ENCODE data around the gene ASAP3. TPM values are rescaled to one million over a fixed set of nuclear protein-coding genes. Genes with fewer than 3 reads are reported as not detected.

The ASAP3 gene
- total and polyA plus RNA-seq, 2 of the 4 experiments (the other 2 are of a cell fraction) = 18.6 to 18.8 TPM

GRCh38 chr1:23466423-23466989 lies 17.5 kb downstream of the ASAP3 start:
- ChIA-PET CTCF (no interaction called here), POLR2A (ENCODE audit: unreplicated experiment) (no interaction called here)
- Histone ChIP-seq H3K23ac (ENCODE audit: low read depth, low read length) (no peak overlapping the region), H2AK5ac (ENCODE audit: low read depth, low read length) (no peak overlapping the region), H3K9me3 (ENCODE audit: control insufficient read depth, insufficient read depth, low read length) (no peaks in the 10 kb centered on the region), H3K14ac (replicated peaks; ENCODE audit: low read depth, low read length) (no peak overlapping the region), H3K4me1 (ENCODE audit: control insufficient read depth, insufficient read depth, low read length) (peaks cover 9% of the 10 kb centered on the region; the same call in 1 of the 2 replicates), H3K18ac (ENCODE audit: low read depth, low read length) (no peak overlapping the region), H4K5ac (ENCODE audit: low read depth, low read length) (no peak overlapping the region), H2BK120ac (ENCODE audit: low read depth, low read length) (no peak overlapping the region), H2BK20ac (ENCODE audit: low read depth, low read length) (no peak overlapping the region), H3K4me3 (ENCODE audit: insufficient read depth, low read depth, low read length) (no peak overlapping the region), H2AK9ac (replicated peaks; ENCODE audit: low read depth, low read length, poor library complexity) (no peak overlapping the region), H3K9me1 (ENCODE audit: insufficient read depth, low read length) (peaks cover 11% of the 10 kb centered on the region), H3K36me3 (ENCODE audit: control insufficient read depth, insufficient read depth, low read length) (no peaks in the 10 kb centered on the region; the same call in 1 of the 2 replicates), H4K91ac (ENCODE audit: insufficient read depth, low read depth, low read length) (no peak overlapping the region), H3K9ac (ENCODE audit: low read depth, low read length) (no peak overlapping the region), H4K20me1 (ENCODE audit: insufficient read depth, low read length) (peaks cover 32% of the 10 kb centered on the region; the same call in 1 of the 2 replicates), H4K8ac (ENCODE audit: low read depth in 2 of 2, low read length in 2 of 2) (no peak overlapping the region), H2AFZ (replicated peaks; ENCODE audit: low read length, poor library complexity) (no peak overlapping the region), H3K4ac (ENCODE audit: low read depth, low read length) (no peak overlapping the region), H2BK15ac (ENCODE audit: low read depth, low read length) (no peak overlapping the region), H3K56ac (ENCODE audit: extremely low read depth, insufficient read depth, low read length) (no peak overlapping the region), H2BK5ac (ENCODE audit: low read depth, low read length, poor library complexity, severe bottlenecking) (no peak overlapping the region), H3K27ac (ENCODE audit: insufficient read depth, low read length) (no peak overlapping the region), H3K79me1 (ENCODE audit: low read depth in 1 of 2, low read length in 2 of 2) (peaks cover 0 to 53% of the 10 kb centered on the region in 2 experiments), H3K27me3 (ENCODE audit: control insufficient read depth, insufficient read depth, low read length) (no peaks in the 10 kb centered on the region), H3K4me2 (ENCODE audit: low read depth, low read length) (no peak overlapping the region)
- WGBS, 2 experiments (ENCODE audit: extremely low coverage in 2 of 2, insufficient read length in 1 of 2) = no CpG with 5 or more reads among the region's 3 CpGs
- intact Hi-C loops (cut with micrococcal nuclease) (no loop called here), in situ Hi-C loops (cut with MboI; ENCODE audit: low sequenced_read_pairs) (no loop called here), dilution Hi-C loops (cut with HindIII; ENCODE audit: low sequenced_read_pairs, unreplicated experiment) (no loop called here)
- ATAC-seq (ENCODE audit: low read depth) (no peak), DNase-seq (no peak)
- TF ChIP-seq CHD1 (IDR thresholded peaks at IDR 0.05; ENCODE audit: low read depth, low read length) = no peak
- no TSS peak for BruUV-seq (replicated peaks)
